ENCODE measurements around the gene CAMK1D.

DNA sequence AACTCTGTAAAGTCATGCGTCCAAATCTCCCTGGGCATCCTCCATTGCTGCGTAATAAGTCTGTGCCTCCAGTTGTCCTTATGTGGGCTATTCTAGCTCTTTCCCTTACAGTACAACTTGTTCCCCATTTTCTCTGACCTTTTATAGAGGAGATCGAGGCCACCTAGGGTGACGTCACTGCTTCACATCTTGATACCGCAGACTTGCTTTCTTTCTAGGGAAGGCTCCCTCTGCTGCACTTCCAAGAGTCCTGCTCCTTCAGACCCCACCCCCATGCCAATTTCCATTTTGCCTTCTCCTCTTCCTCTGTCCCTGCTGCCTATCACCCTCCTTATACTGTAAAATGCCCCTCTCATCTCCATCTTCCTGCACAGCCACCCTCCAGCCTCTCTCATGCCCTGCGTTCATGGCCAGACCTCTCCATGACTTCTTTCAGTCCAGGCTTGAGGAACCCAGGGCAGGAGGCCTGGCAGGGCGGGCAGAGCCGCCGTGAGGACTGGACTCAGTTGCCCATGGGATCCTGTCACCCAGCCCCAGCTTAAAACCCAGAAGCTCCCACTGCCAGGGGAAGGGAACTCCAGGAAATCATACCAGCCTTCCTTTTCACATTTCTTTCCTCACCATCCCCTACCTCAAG, 57.5 kb downstream of the CAMK1D start:
- no peak for TF ChIP-seq EZH2 (IDR thresholded peaks at IDR 0.05; ENCODE audit: borderline replicate concordance, low read length)
- TF ChIP-seq, protein P1, sequence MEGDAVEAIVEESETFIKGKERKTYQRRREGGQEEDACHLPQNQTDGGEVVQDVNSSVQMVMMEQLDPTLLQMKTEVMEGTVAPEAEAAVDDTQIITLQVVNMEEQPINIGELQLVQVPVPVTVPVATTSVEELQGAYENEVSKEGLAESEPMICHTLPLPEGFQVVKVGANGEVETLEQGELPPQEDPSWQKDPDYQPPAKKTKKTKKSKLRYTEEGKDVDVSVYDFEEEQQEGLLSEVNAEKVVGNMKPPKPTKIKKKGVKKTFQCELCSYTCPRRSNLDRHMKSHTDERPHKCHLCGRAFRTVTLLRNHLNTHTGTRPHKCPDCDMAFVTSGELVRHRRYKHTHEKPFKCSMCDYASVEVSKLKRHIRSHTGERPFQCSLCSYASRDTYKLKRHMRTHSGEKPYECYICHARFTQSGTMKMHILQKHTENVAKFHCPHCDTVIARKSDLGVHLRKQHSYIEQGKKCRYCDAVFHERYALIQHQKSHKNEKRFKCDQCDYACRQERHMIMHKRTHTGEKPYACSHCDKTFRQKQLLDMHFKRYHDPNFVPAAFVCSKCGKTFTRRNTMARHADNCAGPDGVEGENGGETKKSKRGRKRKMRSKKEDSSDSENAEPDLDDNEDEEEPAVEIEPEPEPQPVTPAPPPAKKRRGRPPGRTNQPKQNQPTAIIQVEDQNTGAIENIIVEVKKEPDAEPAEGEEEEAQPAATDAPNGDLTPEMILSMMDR (IDR thresholded peaks at IDR 0.05; ENCODE audit: low read length), result no peak
